GM21529 (cell line): Measurements from ENCODE around the gene NDUFB11.

Experiments
- ATAC-seq: cut with Tn5 transposase; IDR thresholded peaks from one replicate; pipeline ENCODE4 v1.9.1; 2021; ENCODE audit not compliant: unreplicated experiment

Gene NDUFB11

GRCh38 chrX:47144626-47145394 is at the start of gene NDUFB11, which contains the start of gene RBM10:
Gene NDUFB11, minus strand, starts transcription at chrX:47144702. Its CDS starts 23 bp downstream, at chrX:47144679.
Gene RBM10, plus strand, starts transcription at chrX:47145221. Its CDS starts 2,261 bp downstream, at chrX:47147482.
- peak; percentile 89 for ATAC-seq

- ATAC-seq: peak; percentile 77
Observed at GRCh38 chrX:47193475-47194193, 49.1 kb upstream of the NDUFB11 start, which contains the start of gene UBA1. Gene UBA1, plus strand, starts transcription at chrX:47193829. Its CDS starts 4,974 bp downstream, at chrX:47198803.

DNA sequence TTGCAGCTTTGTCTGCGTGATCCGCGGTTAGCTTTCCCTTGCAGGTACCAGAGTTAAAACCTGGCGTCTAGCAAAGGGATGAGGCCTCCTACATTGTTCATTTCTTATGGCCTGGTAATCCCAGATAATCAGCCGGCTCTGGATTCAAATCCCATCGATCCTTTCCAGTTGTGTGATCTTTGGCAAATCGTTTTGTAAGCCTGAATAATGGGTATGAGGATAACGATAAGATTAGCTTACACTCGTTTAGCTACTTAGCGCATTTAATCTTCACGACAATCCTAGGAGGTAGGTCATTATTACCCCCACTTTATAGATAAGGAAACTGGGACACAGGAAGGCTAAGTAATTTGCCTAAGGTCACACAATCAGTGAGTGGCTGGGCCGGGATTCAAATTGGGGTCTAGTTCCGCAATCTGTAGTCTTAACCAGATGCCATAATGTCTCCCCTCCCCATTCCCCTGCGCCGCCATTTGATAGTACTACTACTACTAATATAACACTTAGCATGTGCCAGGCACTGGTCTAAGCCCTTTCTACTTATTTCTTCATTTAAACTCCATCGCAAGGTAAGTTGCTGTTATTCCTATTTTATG is 47.4 kb upstream of the NDUFB11 start:
- ATAC-seq: no peak

DNA sequence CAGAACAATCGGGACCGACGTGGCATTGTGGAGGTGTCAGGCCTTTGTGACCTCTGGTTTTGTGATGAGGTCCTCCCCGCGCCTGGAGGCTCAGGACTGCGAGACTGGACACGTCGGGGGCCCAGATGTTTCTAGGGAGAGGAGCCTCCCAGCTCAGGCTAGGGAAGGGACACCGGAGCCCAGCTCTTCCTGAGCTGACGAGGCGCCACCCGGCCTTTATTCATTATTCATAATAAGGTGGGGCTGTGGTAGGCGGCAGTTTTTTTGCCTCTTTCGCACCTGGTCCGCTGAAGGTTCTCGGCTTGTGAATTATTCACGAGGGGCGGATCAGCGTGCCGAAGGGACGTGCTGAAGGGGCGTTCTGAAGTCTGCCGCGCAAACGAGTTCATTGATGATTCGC is 46.8 kb upstream of the NDUFB11 start:
- ATAC-seq: no peak

DNA sequence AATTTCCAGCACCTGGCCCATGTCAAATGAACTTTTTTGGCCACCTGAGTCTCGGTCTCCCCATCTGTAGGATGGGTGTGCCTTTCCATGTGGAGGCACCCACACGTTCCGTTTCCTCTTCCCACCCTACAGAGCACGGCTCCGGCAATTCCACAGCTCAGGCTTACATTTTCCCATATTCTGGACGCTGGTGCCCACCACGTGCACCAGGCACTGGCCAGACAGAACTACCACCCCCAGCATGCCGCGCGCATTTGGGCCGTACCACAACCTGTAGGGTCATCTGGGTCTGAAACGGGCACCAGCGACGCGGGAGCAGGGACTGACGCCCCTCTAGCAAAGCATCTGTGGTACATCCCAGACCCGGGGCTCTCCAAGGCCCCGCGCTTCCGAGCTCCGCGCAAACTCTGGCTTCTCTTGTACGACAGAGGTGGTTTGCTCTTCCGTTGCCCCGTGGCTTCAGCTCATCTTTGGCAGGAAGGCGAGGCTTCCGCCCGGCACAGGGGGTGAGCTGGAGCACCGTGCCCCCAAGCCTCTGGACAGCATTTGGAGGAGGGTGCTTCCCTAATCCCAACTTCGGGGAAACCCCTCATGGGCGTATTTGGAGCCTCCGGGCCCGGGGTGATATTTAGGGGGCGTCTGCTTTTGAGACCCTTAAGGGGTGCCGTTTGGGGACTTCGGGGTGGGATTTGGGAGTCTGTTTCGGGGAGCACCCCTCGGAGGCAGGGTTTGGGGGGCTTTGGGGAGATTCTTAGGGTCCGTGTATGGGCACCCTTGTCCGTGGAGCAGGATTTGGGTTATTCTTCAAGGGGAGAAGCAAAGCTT is 46.2 kb upstream of the NDUFB11 start:
- ATAC-seq: peak; percentile 48

DNA sequence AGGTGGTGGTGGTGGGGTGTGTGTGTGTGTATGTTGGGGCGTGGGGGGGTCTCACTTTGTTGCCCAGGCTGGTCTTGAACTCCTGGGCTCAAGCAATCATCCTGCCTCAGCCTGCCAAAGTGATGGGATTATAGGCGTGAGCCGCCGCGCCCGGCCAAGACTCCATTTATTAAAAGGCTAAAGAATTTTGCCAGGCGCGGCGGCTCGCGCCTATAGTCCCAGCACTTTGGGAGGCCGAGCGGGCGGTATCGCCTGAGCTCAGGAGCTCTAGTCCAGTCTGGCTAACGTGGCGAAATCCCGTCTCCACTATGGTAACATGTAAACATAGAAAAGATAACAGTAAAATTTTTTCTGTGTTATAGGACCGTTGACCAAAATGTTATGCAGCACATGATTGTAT is 45.4 kb upstream of the NDUFB11 start:
- no peak for ATAC-seq

DNA sequence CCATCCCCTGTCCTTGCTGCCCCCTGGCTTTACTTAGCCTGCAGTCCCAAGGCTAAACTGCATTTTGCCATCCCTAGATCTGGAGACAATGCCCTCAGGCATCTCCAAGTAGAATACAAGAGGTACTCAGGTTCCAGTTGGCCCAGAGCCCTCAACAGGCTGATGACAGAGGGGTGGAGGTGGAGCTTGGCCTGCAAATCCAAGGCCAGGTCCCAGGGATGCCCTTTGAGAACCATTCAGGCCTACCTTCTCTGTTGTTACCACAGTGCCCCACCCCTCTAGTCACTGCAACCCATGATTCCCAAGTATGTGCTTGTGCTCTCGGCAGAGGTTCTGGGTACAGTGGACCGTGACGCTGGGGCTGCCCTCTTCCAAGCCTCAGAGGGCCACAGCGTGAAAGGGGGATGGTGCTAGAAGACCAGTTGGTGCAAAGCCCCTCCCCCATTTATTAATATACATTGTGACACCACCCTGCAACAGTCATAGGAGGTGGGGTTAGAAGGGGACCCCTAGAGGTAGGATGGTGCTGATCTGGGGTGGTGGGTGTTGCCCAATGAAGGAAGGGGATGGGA is 42.7 kb upstream of the NDUFB11 start:
- no peak for ATAC-seq

GRCh38 chrX:47186096-47186740 is 41.7 kb upstream of the NDUFB11 start:
- no peak for ATAC-seq

GRCh38 chrX:47185241-47185640 is 40.7 kb upstream of the NDUFB11 start:
- no peak for ATAC-seq

DNA sequence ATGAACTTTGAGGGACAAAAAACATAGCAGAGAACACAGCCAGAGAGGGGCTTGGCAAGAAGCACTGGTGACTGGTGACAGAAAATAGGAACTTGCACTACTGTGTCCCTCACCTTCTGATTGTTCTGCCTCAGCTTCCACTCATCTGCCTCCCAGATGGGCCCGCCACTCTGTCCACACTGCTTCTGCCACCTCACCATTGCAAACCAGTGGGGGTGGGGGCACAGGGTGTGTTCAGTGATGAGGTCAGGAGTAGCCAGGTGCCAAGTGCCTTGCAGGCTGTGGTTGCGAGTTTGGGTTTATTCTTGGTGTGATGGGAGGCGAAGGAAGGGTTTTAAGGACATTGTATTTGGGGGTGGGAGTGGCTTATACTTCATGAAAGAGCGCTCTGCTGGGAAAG is 40.0 kb upstream of the NDUFB11 start:
- ATAC-seq: no peak

DNA sequence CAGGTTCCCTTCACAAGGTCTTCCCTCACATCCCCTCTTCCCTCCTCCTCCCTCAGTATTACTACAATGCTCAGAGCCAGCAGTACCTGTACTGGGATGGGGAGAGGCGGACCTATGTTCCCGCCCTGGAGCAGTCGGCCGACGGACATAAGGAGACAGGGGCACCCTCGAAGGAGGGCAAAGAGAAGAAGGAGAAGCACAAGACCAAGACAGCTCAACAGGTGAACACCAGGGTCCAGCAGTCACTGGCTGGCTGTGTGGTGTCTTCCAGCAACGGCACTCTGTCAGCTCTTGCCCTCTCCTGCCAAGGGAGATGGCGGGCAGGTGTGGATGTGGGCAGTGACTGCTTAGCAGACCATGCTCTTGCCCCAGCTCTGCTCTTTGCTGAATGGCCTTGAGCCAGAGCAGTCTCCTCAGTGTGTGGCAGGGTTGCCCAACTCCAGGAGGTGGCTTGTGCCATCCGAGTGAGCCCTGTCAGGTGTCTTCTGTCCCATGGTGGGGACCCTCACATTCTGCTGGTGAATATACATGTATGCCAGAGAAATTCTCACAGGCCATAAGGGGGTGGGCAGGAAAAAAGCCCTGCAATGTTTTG is 37.7 kb upstream of the NDUFB11 start:
- ATAC-seq: no peak

DNA sequence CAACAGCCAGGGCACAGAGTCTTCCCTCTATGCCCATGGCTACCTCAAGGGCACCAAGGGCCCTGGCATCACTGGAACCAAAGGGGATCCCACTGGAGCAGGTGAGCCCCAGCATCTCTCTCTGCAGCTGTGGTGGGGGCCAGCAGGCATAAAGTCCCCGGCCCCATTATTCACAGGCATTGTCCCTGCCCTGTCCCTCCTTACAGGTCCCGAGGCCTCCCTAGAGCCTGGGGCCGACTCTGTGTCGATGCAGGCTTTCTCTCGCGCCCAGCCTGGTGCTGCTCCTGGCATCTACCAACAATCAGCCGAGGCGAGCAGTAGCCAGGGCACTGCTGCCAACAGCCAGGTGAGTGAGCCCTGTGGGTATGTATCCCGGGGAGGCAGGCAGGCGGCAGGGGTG is 36.8 kb upstream of the NDUFB11 start:
- no peak for ATAC-seq

GRCh38 chrX:47180346-47180745 is 35.8 kb upstream of the NDUFB11 start:
- no peak for ATAC-seq

DNA sequence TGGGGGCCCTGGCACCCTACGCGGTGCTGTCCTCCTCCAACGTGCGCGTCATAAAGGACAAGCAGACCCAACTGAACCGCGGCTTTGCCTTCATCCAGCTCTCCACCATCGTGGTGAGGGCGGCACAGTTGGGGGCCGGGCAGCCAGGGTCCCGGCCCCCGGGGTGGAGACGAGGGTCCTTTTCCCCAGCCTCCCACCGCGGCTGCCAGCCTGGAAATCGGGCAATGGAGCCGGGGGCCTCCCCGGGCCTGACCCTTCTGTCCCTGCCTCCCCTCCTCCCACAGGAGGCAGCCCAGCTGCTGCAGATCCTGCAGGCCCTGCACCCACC is 35.4 kb upstream of the NDUFB11 start:
- no peak for ATAC-seq

- ATAC-seq: no peak
Observed at GRCh38 chrX:47179221-47179927, 34.9 kb upstream of the NDUFB11 start.

GRCh38 chrX:47178337-47178736 is 33.8 kb upstream of the NDUFB11 start:
- no peak for ATAC-seq

DNA sequence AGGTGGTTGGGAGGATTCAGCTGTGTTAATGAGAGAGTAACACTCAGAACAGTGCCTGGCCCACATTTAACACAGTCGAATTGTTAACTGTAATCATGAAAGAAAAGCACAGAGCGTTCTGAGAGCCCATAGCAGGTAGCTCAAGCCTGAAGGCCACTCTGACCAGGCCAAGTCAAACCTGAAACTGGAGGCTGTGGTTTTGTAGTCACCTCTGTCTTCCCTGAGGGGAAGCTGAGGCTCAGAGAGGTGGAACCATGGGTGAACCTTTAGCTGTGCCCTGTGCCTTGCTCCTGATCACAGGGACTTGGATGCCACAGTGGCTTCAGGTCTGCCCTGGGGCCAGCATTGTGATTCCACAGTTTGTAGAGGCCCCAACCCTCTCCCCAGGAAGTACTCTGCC is 32.6 kb upstream of the NDUFB11 start:
- ATAC-seq: no peak

GRCh38 chrX:47176101-47176740 is 31.7 kb upstream of the NDUFB11 start:
- no peak for ATAC-seq

DNA sequence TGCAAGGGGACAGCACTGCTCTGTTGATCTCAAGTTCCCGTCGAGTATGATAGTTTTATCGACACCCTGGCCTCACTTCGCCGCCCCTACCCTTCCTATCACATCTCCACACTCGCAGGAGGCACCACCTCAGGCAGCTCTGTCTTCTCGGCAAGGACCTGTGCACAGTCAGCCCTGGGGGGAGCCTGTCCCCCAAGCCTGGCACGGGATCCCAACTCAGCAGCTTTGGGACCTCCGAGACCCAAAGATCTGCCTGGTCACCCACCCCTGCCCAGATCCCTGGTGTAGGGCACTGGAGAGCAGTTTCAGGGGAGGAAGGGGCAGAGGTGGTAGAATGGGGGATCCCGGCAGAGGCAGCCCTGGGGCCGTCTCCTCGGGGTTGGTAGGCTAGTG is 31.1 kb upstream of the NDUFB11 start:
- no peak for ATAC-seq
